SK-N-SH (cell line): ENCODE data around the gene SRGAP3. TPM values are rescaled to one million over a fixed set of nuclear protein-coding genes. Genes with fewer than 3 reads are reported as not detected.

Experiments used
- CTCF ChIA-PET: fragments of 300-600, 350-600 bp; formaldehyde crosslinking; extraction: SDS; loops from one replicate; lab custom pipeline; 2021; lab: Yijun Ruan, JAX
- POLR2A ChIA-PET: fragments of 350-600 bp; sonication (Branson Sonifier 250); formaldehyde crosslinking; extraction: SDS; loops from one replicate; lab custom pipeline; 2020; ENCODE audit warnings: antibody characterized with exemption, inconsistent platforms; lab: Yijun Ruan, JAX
- DNase-seq: peaks from one replicate; pipeline ENCODE4 v3.0.0; 2012
- H2AFZ ChIP-seq: fragments of 200-600 bp; sonication (generic); 2 replicates; pipeline ENCODE4 v1.8.1; 2016; ENCODE audit warnings: antibody characterized with exemption, mild to moderate bottlenecking, low read depth
- H3F3A ChIP-seq: fragments of 200-600 bp; sonication (generic); replicated peaks from 2 replicates; pipeline ENCODE3; 2016; ENCODE audit warnings: antibody characterized with exemption, mild to moderate bottlenecking; ENCODE audit not compliant: insufficient read depth
- H3K27ac ChIP-seq, 2 experiments: fragments of 200-500 bp in 1 of 2; fragments of 200-600 bp in 1 of 2; sonication (Bioruptor generic) in 1 of 2; sonication (generic), shearing (Covaris generic) in 1 of 2; 2 replicates each; pipeline versions ENCODE4 v1.5.1 to v1.6.1; 2014 to 2016; ENCODE audit warnings: low read depth in 2 of 2, inconsistent platforms in 1 of 2, low read length in 1 of 2, mild to moderate bottlenecking in 1 of 2, mixed read lengths in 1 of 2
- H3K27me3 ChIP-seq: fragments of 200-600 bp; sonication (generic), shearing (Covaris generic); 2 replicates; pipeline ENCODE4 v1.6.1; 2016; ENCODE audit warnings: mixed run types; ENCODE audit not compliant: insufficient read depth
- H3K36me3 ChIP-seq, 2 experiments: fragments of 200-500 bp in 1 of 2; fragments of 200-600 bp in 1 of 2; sonication (Bioruptor generic) in 1 of 2; sonication (generic) in 1 of 2; replicated peaks in 1 of 2; 2 replicates each; pipeline versions ENCODE3 to v1.5.1; 2014 to 2016; ENCODE audit warnings: low read length in 1 of 2, mild to moderate bottlenecking in 1 of 2; ENCODE audit not compliant: insufficient read depth in 2 of 2, control insufficient read depth in 1 of 2
- H3K4me1 ChIP-seq, 2 experiments: fragments of 200-500 bp in 1 of 2; fragments of 200-600 bp in 1 of 2; sonication (Bioruptor generic) in 1 of 2; sonication (generic), shearing (Covaris generic) in 1 of 2; 2 replicates each; pipeline versions ENCODE4 v1.5.1 to v1.6.1; 2014 to 2016; ENCODE audit warnings: low read depth in 1 of 2, low read length in 1 of 2, mixed run types in 1 of 2; ENCODE audit not compliant: insufficient read depth in 2 of 2, control insufficient read depth in 1 of 2
- H3K4me2 ChIP-seq: fragments of 200-600 bp; sonication (generic), shearing (Covaris generic); 2 replicates; pipeline ENCODE4 v1.6.1; 2017; ENCODE audit warnings: mixed run types
- H3K4me3 ChIP-seq, 2 experiments: fragments of 200-500 bp in 1 of 2; fragments of 200-600 bp in 1 of 2; sonication (Bioruptor generic) in 1 of 2; sonication (generic), shearing (Covaris generic) in 1 of 2; 2 replicates each; pipeline versions ENCODE4 v1.5.1 to v1.8.1; 2014 to 2016; ENCODE audit warnings: low read depth in 2 of 2, inconsistent platforms in 1 of 2, low read length in 1 of 2, mild to moderate bottlenecking in 1 of 2, mixed read lengths in 1 of 2, moderate library complexity in 1 of 2
- H3K79me2 ChIP-seq: fragments of 200-600 bp; sonication (generic); 2 replicates; pipeline ENCODE4 v1.8.1; 2017; ENCODE audit warnings: mild to moderate bottlenecking; ENCODE audit not compliant: insufficient read depth
- H3K9ac ChIP-seq: fragments of 200-600 bp; sonication (generic); 2 replicates; pipeline ENCODE4 v1.6.1; 2017; ENCODE audit warnings: mixed run types
- H3K9me2 ChIP-seq: fragments of 200-600 bp; sonication (generic); 2 replicates; pipeline ENCODE4 v1.6.1; 2017; ENCODE audit warnings: mixed run types
- H3K9me3 ChIP-seq: fragments of 200-600 bp; sonication (generic); 2 replicates; pipeline ENCODE4 v1.6.1; 2017; ENCODE audit warnings: mixed run types, mild to moderate bottlenecking, moderate library complexity
- H4K20me1 ChIP-seq: fragments of 200-600 bp; sonication (generic); 2 replicates; pipeline ENCODE4 v1.6.1; 2017; ENCODE audit warnings: mild to moderate bottlenecking, mixed run types; ENCODE audit not compliant: insufficient read depth
- CHD2 ChIP-seq: fragments of 150-350 bp; IDR thresholded peaks from 2 replicates; pipeline ENCODE4 v1.6.1; 2018; ENCODE audit warnings: low read length; ENCODE audit not compliant: partially characterized antibody
- ELF1 ChIP-seq: IDR thresholded peaks from 2 replicates; pipeline ENCODE4 v1.4.0; 2012
- EP300 ChIP-seq, 2 experiments: IDR thresholded peaks; 2 replicates each; pipeline versions ENCODE4 v1.4.0 to v1.6.1; 2012; ENCODE audit warnings: borderline replicate concordance in 1 of 2, low read depth in 1 of 2, low read length in 1 of 2
- FOXM1 ChIP-seq: IDR thresholded peaks from 2 replicates; pipeline ENCODE4 v1.4.0; 2012; ENCODE audit warnings: low read depth, mild to moderate bottlenecking
- NFIC ChIP-seq: IDR thresholded peaks from 2 replicates; pipeline ENCODE4 v1.4.0; 2012; ENCODE audit warnings: borderline replicate concordance
- POLR2AphosphoS5 ChIP-seq: IDR thresholded peaks from 2 replicates; pipeline ENCODE4 v1.6.1; 2012; ENCODE audit warnings: low read depth, low read length
- RCOR1 ChIP-seq: fragments of 150-350 bp; IDR thresholded peaks from 2 replicates; pipeline ENCODE4 v1.6.1; 2017; ENCODE audit warnings: antibody characterized with exemption, low read length
- RFX5 ChIP-seq: IDR thresholded peaks from 2 replicates; pipeline ENCODE4 v1.6.1; 2012; ENCODE audit warnings: mild to moderate bottlenecking, improper control_type of control experiment, low read length
- RXRA ChIP-seq: IDR thresholded peaks from 2 replicates; pipeline ENCODE4 v1.4.0; 2012; ENCODE audit warnings: low read depth, mild to moderate bottlenecking, borderline replicate concordance
- SMC3 ChIP-seq: IDR thresholded peaks from 2 replicates; pipeline ENCODE4 v1.6.1; 2012; ENCODE audit warnings: low read depth, low read length, improper control_type of control experiment
- WGBS: methylation state at CpG from one replicate; pipeline ENCODE4 v1.1.6; 2017; ENCODE audit warnings: low lambda C conversion rate; 5-methylcytosine and 5-hydroxymethylcytosine counted together
- polyA plus RNA-seq, 3 experiments: library from polyadenylated mRNA; depleted of rRNA; stranded (reverse); fragments of >200 nt; gene quantifications; 2 replicates each; pipeline ENCODE4 v1.2.3, GENCODE V29; 2012
- TF ChIP-seq, protein P1 (sequence below): IDR thresholded peaks from 2 replicates; pipeline ENCODE4 v1.4.0; 2012; ENCODE audit warnings: low read depth
- TF ChIP-seq, protein P2 (sequence below): IDR thresholded peaks from 2 replicates; pipeline ENCODE4 v1.4.0; 2012; ENCODE audit warnings: low read depth, borderline replicate concordance

Gene SRGAP3
- polyA plus RNA-seq, 1 of the 3 experiments (the other 2 are of a cell fraction), result 2.8 TPM

DNA sequence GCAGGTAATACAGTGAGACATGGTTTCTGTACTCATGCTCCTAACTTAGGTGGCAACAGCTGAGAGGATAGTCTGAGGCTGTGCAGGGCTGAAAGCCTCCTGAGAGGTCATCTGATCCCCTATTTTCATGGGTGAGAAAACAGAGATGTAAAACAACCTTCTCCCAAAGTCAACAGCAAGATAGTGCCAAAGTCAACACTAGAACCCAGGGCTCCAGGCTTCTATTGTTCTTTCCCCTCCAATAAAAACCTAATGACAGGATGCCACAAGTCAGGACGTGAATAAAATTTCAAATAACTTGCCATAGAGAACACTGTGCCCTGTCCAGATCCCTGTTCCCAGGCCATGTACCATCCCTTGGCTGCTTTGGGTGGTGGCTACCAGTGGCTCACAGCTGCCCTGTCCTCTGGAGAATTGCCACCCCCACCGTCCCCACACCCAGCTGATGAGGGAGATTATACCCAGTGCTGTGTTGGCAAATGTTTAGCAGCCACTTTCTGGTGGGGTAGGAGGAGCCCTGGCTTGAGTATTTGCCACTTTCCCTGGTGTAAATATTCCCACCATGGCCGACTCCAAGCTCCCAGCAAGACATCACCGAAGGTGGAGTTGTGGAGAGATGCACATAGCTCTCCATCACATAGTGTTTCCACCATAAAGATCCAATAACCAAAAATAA lies 54.8 kb downstream of the SRGAP3 start:
- WGBS, result 39% methylated on average over 4 of the region's 4 CpGs
- Histone ChIP-seq H3K9ac (no peak overlapping the region), H4K20me1 (no peaks in the 10 kb centered on the region), H3K27ac (no peak overlapping the region), H2AFZ (no peak overlapping the region), H3K27me3 (no peaks in the 10 kb centered on the region; the same call in 1 of the 2 replicates), H3K79me2 (no peaks in the 10 kb centered on the region)
- POLR2A ChIA-PET, result no interaction called here
- CTCF ChIA-PET, result interaction anchor here (1.3 to 1.6 kb wide), 2 partner anchors 22 to 223 kb away, joined by 3 to 4 read pairs; no protein-coding TSS in a partner anchor
- TF ChIP-seq, protein P1, sequence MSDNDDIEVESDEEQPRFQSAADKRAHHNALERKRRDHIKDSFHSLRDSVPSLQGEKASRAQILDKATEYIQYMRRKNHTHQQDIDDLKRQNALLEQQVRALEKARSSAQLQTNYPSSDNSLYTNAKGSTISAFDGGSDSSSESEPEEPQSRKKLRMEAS, result no peak
- TF ChIP-seq RCOR1 (no peak), CHD2 (no peak), SMC3 (no peak)
- TF ChIP-seq, all 33 proteins: peak for 0
- no peaks in the 10 kb centered on the region for H3K9me2 ChIP-seq
- no peaks in the 10 kb centered on the region for H3K36me3 ChIP-seq
- no peaks in the 10 kb centered on the region for H3K9me3 ChIP-seq
- H3K4me2 ChIP-seq, result no peak overlapping the region
- no peak for DNase-seq
- H3F3A ChIP-seq, result no peaks in the 10 kb centered on the region
- H3K4me1 ChIP-seq, result peaks cover 0 to 8% of the 10 kb centered on the region in 2 experiments; a peak in 1 of 4 replicates
- no peak overlapping the region for H3K4me3 ChIP-seq

DNA sequence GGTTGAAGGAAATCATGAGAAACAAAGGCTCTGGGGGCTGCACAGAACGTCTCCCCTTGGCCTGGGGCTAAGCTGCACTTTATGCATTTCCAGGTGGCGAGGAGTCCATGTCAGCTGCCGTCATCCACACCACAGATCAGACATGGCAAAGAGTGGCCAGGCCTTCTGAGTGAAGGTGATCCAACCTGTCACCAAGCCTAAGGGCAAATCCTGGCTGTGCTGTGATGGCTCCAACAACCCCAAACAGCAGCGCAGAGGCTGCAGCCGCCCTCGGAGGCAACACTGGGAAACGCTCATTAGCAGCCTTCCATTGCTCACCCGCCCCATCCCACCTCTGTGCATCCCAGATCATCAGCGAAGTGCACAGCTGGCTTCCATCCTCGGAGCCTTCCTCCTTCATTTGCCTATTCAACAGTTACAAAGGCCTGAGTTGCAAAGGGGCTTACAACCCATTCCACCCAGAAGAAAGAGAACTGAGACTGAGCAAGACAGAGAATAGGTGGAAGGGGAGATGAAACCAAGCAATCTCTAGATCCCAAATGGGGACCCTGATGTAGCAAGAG lies 55.7 kb downstream of the SRGAP3 start:
- POLR2A ChIA-PET, result no interaction called here
- H3K79me2 ChIP-seq, result no peaks in the 10 kb centered on the region

More for the DNA sequence above, 55.7 kb downstream of the SRGAP3 start:
- H3K27ac ChIP-seq, result no peak overlapping the region
- CTCF ChIA-PET, result interaction anchor here (1.0 to 1.3 kb wide), 3 partner anchors 57 to 222 kb away, joined by 3 read pairs; no protein-coding TSS in a partner anchor
- peaks cover 0 to 3% of the 10 kb centered on the region in 2 experiments; a peak in 1 of 4 replicates for H3K4me1 ChIP-seq
- no peak overlapping the region for H2AFZ ChIP-seq
- no peaks in the 10 kb centered on the region for H3F3A ChIP-seq
- H3K4me3 ChIP-seq, result no peak overlapping the region
- H3K9me3 ChIP-seq, result no peaks in the 10 kb centered on the region
- TF ChIP-seq, protein P1, result no peak
- TF ChIP-seq RFX5, result no peak
- TF ChIP-seq, protein P2, sequence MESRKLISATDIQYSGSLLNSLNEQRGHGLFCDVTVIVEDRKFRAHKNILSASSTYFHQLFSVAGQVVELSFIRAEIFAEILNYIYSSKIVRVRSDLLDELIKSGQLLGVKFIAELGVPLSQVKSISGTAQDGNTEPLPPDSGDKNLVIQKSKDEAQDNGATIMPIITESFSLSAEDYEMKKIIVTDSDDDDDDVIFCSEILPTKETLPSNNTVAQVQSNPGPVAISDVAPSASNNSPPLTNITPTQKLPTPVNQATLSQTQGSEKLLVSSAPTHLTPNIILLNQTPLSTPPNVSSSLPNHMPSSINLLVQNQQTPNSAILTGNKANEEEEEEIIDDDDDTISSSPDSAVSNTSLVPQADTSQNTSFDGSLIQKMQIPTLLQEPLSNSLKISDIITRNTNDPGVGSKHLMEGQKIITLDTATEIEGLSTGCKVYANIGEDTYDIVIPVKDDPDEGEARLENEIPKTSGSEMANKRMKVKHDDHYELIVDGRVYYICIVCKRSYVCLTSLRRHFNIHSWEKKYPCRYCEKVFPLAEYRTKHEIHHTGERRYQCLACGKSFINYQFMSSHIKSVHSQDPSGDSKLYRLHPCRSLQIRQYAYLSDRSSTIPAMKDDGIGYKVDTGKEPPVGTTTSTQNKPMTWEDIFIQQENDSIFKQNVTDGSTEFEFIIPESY, result no peak
- TF ChIP-seq EP300 (IDR thresholded peaks at IDR 0.05; ENCODE audit: borderline replicate concordance in 1 of 2, low read depth in 1 of 2, low read length in 1 of 2), result no peak
- TF ChIP-seq FOXM1, result no peak
- no peak for TF ChIP-seq NFIC
- TF ChIP-seq RXRA, result no peak
- no peak for TF ChIP-seq ELF1
- no peak for TF ChIP-seq POLR2AphosphoS5
- H3K4me2 ChIP-seq, result no peak overlapping the region
- no peaks in the 10 kb centered on the region for H3K36me3 ChIP-seq
- H3K27me3 ChIP-seq, result no peaks in the 10 kb centered on the region; the same call in 1 of the 2 replicates
- no peak for DNase-seq
- H4K20me1 ChIP-seq, result no peaks in the 10 kb centered on the region
- 65% methylated on average over 10 of the region's 10 CpGs for WGBS
- H3K9me2 ChIP-seq, result no peaks in the 10 kb centered on the region
- H3K9ac ChIP-seq, result no peak overlapping the region
